IMR-90 (cell line): ENCODE results near the gene SMLR1. TPM values are rescaled to one million over a fixed set of nuclear protein-coding genes. Genes with fewer than 3 reads are reported as not detected.

ENCODE experiments used
- ATAC-seq: fragments of 200-7000 bp; cut with Tn5 transposase; 2 replicates; pipeline ENCODE4 v1.9.1; 2020; ENCODE audit warnings: low read depth, mild to moderate bottlenecking, moderate library complexity
- BruUV-seq: library from RNA; stranded (reverse); fragments of 400-500 nt; replicated peaks from 2 replicates; lab custom pipeline; 2021; lab: Mats Ljungman, UMichigan
- CTCF ChIA-PET: fragments of 300-600 bp; formaldehyde crosslinking; extraction: SDS; loops from one replicate; lab custom pipeline; 2021; ENCODE audit warnings: antibody characterized with exemption; lab: Yijun Ruan, JAX
- POLR2A ChIA-PET: fragments of 300-600 bp; sonication (Branson Sonifier 250); formaldehyde crosslinking; loops from one replicate; lab custom pipeline; 2022; ENCODE audit warnings: antibody characterized with exemption; ENCODE audit not compliant: unreplicated experiment; lab: Charles Lee
- DNase-seq: peaks from one replicate; pipeline ENCODE4 v3.0.0; 2013
- H2AFZ ChIP-seq: replicated peaks from 2 replicates; pipeline ENCODE3; 2013; ENCODE audit warnings: low read length, mild to moderate bottlenecking; ENCODE audit not compliant: poor library complexity
- H2AK5ac ChIP-seq: 2 replicates; pipeline ENCODE4 v1.6.1; 2013; ENCODE audit warnings: low read depth, low read length, inconsistent platforms
- H2AK9ac ChIP-seq: replicated peaks from 2 replicates; pipeline ENCODE3; 2013; ENCODE audit warnings: mild to moderate bottlenecking, low read depth, low read length, moderate library complexity; ENCODE audit not compliant: poor library complexity
- H2BK120ac ChIP-seq: 2 replicates; pipeline ENCODE4 v1.6.1; 2013; ENCODE audit warnings: low read depth, low read length, inconsistent platforms
- H2BK15ac ChIP-seq: 3 replicates; pipeline ENCODE4 v1.6.1; 2013; ENCODE audit warnings: low read depth, low read length, inconsistent platforms
- H2BK20ac ChIP-seq: 2 replicates; pipeline ENCODE4 v1.6.1; 2013; ENCODE audit warnings: low read depth, mild to moderate bottlenecking, inconsistent platforms, low read length, moderate library complexity
- H2BK5ac ChIP-seq: 2 replicates; pipeline ENCODE4 v1.6.1; 2013; ENCODE audit warnings: mild to moderate bottlenecking, low read depth, low read length, inconsistent platforms; ENCODE audit not compliant: poor library complexity, severe bottlenecking
- H3K14ac ChIP-seq: replicated peaks from 2 replicates; pipeline ENCODE4 v1.6.1; 2013; ENCODE audit warnings: low read depth, low read length, inconsistent platforms
- H3K18ac ChIP-seq: 2 replicates; pipeline ENCODE4 v1.6.1; 2013; ENCODE audit warnings: low read depth, low read length, control low read depth
- H3K23ac ChIP-seq: 2 replicates; pipeline ENCODE4 v1.6.1; 2013; ENCODE audit warnings: low read depth, low read length, inconsistent platforms
- H3K27ac ChIP-seq: 2 replicates; pipeline ENCODE4 v1.5.1; 2013; ENCODE audit warnings: mild to moderate bottlenecking, control low read depth, low read length; ENCODE audit not compliant: insufficient read depth
- H3K27me3 ChIP-seq: 2 replicates; pipeline ENCODE4 v1.6.1; 2013; ENCODE audit warnings: low read length; ENCODE audit not compliant: control insufficient read depth, insufficient read depth
- H3K36me3 ChIP-seq: 2 replicates; pipeline ENCODE4 v1.6.1; 2013; ENCODE audit warnings: low read length, mixed read lengths; ENCODE audit not compliant: control insufficient read depth, insufficient read depth
- H3K4ac ChIP-seq: 2 replicates; pipeline ENCODE4 v1.6.1; 2013; ENCODE audit warnings: low read depth, low read length, inconsistent platforms
- H3K4me1 ChIP-seq: 2 replicates; pipeline ENCODE4 v1.6.1; 2013; ENCODE audit warnings: low read length, mixed read lengths; ENCODE audit not compliant: control insufficient read depth, insufficient read depth
- H3K4me2 ChIP-seq: 2 replicates; pipeline ENCODE4 v1.6.1; 2013; ENCODE audit warnings: low read depth, mild to moderate bottlenecking, control low read depth, low read length, moderate library complexity
- H3K4me3 ChIP-seq: 2 replicates; pipeline ENCODE4 v1.5.1; 2013; ENCODE audit warnings: low read depth, mild to moderate bottlenecking, control low read depth, low read length, moderate library complexity; ENCODE audit not compliant: insufficient read depth
- H3K56ac ChIP-seq: 2 replicates; pipeline ENCODE4 v1.6.1; 2013; ENCODE audit warnings: low read length, inconsistent platforms; ENCODE audit not compliant: insufficient read depth; ENCODE audit errors: extremely low read depth
- H3K79me1 ChIP-seq, 2 experiments: 2 replicates each; pipeline ENCODE4 v1.6.1; 2013; ENCODE audit warnings: low read length in 2 of 2, inconsistent platforms in 1 of 2, low read depth in 1 of 2
- H3K9ac ChIP-seq: 2 replicates; pipeline ENCODE4 v1.6.1; 2013; ENCODE audit warnings: low read depth, low read length, control low read depth
- H3K9me1 ChIP-seq: 2 replicates; pipeline ENCODE4 v1.6.1; 2013; ENCODE audit warnings: low read length, inconsistent platforms; ENCODE audit not compliant: insufficient read depth
- H3K9me3 ChIP-seq: 2 replicates; pipeline ENCODE4 v1.6.1; 2013; ENCODE audit warnings: low read length; ENCODE audit not compliant: control insufficient read depth, insufficient read depth
- H4K20me1 ChIP-seq: 2 replicates; pipeline ENCODE4 v1.6.1; 2013; ENCODE audit warnings: low read length, inconsistent platforms; ENCODE audit not compliant: insufficient read depth
- H4K5ac ChIP-seq: 2 replicates; pipeline ENCODE4 v1.6.1; 2013; ENCODE audit warnings: mild to moderate bottlenecking, low read depth, low read length, control low read depth
- H4K8ac ChIP-seq, 2 experiments: 2 replicates each; pipeline ENCODE4 v1.6.1; 2013; ENCODE audit warnings: low read depth in 2 of 2, low read length in 2 of 2, control low read depth in 1 of 2, inconsistent platforms in 1 of 2
- H4K91ac ChIP-seq: 2 replicates; pipeline ENCODE4 v1.6.1; 2013; ENCODE audit warnings: low read depth, low read length, inconsistent platforms; ENCODE audit not compliant: insufficient read depth
- MAFK ChIP-seq: IDR thresholded peaks from 2 replicates; pipeline ENCODE4 v1.6.1; 2012; ENCODE audit warnings: low read depth, low read length, improper control_type of control experiment
- POLR2A ChIP-seq: IDR thresholded peaks from 2 replicates; pipeline ENCODE4 v1.6.1; 2012; ENCODE audit warnings: mild to moderate bottlenecking, low read depth, low read length
- RFX5 ChIP-seq: IDR thresholded peaks from 2 replicates; pipeline ENCODE4 v1.8.0; 2012; ENCODE audit warnings: low read depth, mild to moderate bottlenecking, low read length, moderate library complexity
- SMC3 ChIP-seq: fragments of 150-350 bp; IDR thresholded peaks from 2 replicates; pipeline ENCODE4 v1.6.1; 2016; ENCODE audit warnings: low read depth, mild to moderate bottlenecking, antibody characterized with exemption, low read length, moderate library complexity
- USF2 ChIP-seq: fragments of 150-350 bp; IDR thresholded peaks from 2 replicates; pipeline ENCODE4 v1.6.1; 2017; ENCODE audit warnings: mild to moderate bottlenecking, antibody characterized with exemption, low read length, low read depth
- WGBS, 2 experiments: methylation state at CpG; one replicate each; pipeline versions ENCODE4 v1.1.5 to v1.1.7; 2013; ENCODE audit warnings: missing lambda C conversion rate in 2 of 2; ENCODE audit not compliant: insufficient read length in 1 of 2; ENCODE audit errors: extremely low coverage in 2 of 2; 5-methylcytosine and 5-hydroxymethylcytosine counted together
- dilution Hi-C: fragments of 300-500 bp; cut with HindIII; formaldehyde crosslinking; loops from one replicate; pipeline ENCODE4 v1.14.3; 2018; ENCODE audit warnings: low sequenced_read_pairs; ENCODE audit not compliant: unreplicated experiment
- in situ Hi-C: fragments of 300-500 bp; cut with MboI; formaldehyde crosslinking; loops from 3 replicates; pipeline ENCODE4 v1.14.3; 2019; ENCODE audit warnings: low sequenced_read_pairs, inconsistent platforms, mixed read lengths
- intact Hi-C: fragments of 100-400 bp; cut with micrococcal nuclease; formaldehyde crosslinking; loops from 2 replicates; pipeline ENCODE4 v1.10.0; 2022
- polyA plus RNA-seq, 3 experiments: library from polyadenylated mRNA; depleted of rRNA; stranded (reverse); fragments of >200 nt; gene quantifications; 2 replicates each; pipeline ENCODE4 v1.2.3, GENCODE V29; 2012; ENCODE audit warnings: low replicate concordance in 1 of 3
- total RNA-seq: library from RNA; depleted of rRNA; stranded (reverse); fragments of >200 nt; gene quantifications from 2 replicates; pipeline ENCODE4 v1.2.3, GENCODE V29; 2012

SMLR1 gene
- total and polyA plus RNA-seq, 2 of the 4 experiments (the other 2 are of a cell fraction), result not detected

- ATAC-seq, result no peak
- Histone ChIP-seq H2BK120ac (no peak overlapping the region), H3K23ac (no peak overlapping the region), H2AK9ac (no peak overlapping the region), H2BK15ac (no peak overlapping the region), H3K79me1 (no peaks in the 10 kb centered on the region), H3K4me2 (no peak overlapping the region), H3K4ac (no peak overlapping the region), H3K27ac (no peak overlapping the region), H3K27me3 (no peaks in the 10 kb centered on the region), H3K4me1 (peaks cover 6% of the 10 kb centered on the region), H4K5ac (no peak overlapping the region), H3K56ac (no peak overlapping the region), H2AFZ (no peak overlapping the region), H3K9ac (no peak overlapping the region), H3K14ac (no peak overlapping the region), H4K8ac (no peak overlapping the region), H4K20me1 (no peaks in the 10 kb centered on the region), H2BK20ac (no peak overlapping the region), H3K18ac (no peak overlapping the region), H2AK5ac (no peak overlapping the region), H3K9me3 (no peaks in the 10 kb centered on the region), H3K36me3 (peaks cover 12% of the 10 kb centered on the region; the same call in 1 of the 2 replicates), H3K4me3 (no peak overlapping the region), H2BK5ac (no peak overlapping the region), H3K9me1 (peaks cover 8% of the 10 kb centered on the region; the same call in 1 of the 2 replicates), H4K91ac (no peak overlapping the region)
- POLR2A ChIA-PET, result interaction anchor here (0.6 kb wide), 1 partner anchor 208 kb away, joined by 4 read pairs; no protein-coding TSS in a partner anchor
- in situ Hi-C loops, result loop anchor here (10.0 kb wide), 1 partner anchor 526 kb away; no protein-coding TSS in a partner anchor
- DNase-seq, result peak; percentile 49
- TF ChIP-seq RFX5 (no peak), USF2 (no peak), MAFK (no peak), SMC3 (no peak), POLR2A (no peak)
- dilution Hi-C loops, result no loop called here
- 26% methylated on average over 3 of the region's 4 CpGs; no CpG with 5 or more reads in 1 of the 2 experiments for WGBS, 2 experiments
- CTCF ChIA-PET, result no interaction called here
- BruUV-seq, result no TSS peak
- intact Hi-C loops, result no loop called here
These were observed 14.0 kb downstream of the SMLR1 start for GRCh38 chr6:130841128-130841728.
